Activated CD4-positive, alpha-beta memory T cell treated with anti-CD3 and anti-CD28 coated beads for 36 hours (primary cell): ENCODE results near the gene HVCN1. TPM values are rescaled to one million over a fixed set of nuclear protein-coding genes. Genes with fewer than 3 reads are reported as not detected.
A peak's percentile ranks its signal among the peaks of the same experiment; 100 is the strongest.
"Not testable (repeated sequence)": the region's sequence is repeated elsewhere in the genome, so short reads cannot be mapped to it uniquely, and the experiment has no call there.

Experiments used
- CTCF ChIA-PET: fragments of 350-600 bp; sonication (Branson Sonifier 250); formaldehyde crosslinking; loops from one replicate; lab custom pipeline; 2021; ENCODE audit warnings: antibody characterized with exemption, inconsistent platforms; lab: Charles Lee
- POLR2A ChIA-PET: fragments of 350-600 bp; sonication (Branson Sonifier 250); formaldehyde crosslinking; loops from one replicate; lab custom pipeline; 2021; ENCODE audit warnings: antibody characterized with exemption; lab: Charles Lee
- DNase-seq: peaks from one replicate; pipeline ENCODE4 v3.0.0-alpha.2; 2020
- H3K27ac Mint-ChIP-seq: one replicate; pipeline ENCODE4 v1.8.0; 2021; ENCODE audit warnings: mixed read lengths
- H3K27me3 Mint-ChIP-seq: one replicate; pipeline ENCODE4 v1.8.0; 2021; ENCODE audit warnings: mixed read lengths
- H3K36me3 Mint-ChIP-seq: one replicate; pipeline ENCODE4 v1.8.0; 2021; ENCODE audit warnings: mixed read lengths
- H3K4me1 Mint-ChIP-seq: one replicate; pipeline ENCODE4 v1.8.0; 2021; ENCODE audit warnings: low read depth, mixed read lengths
- H3K4me3 Mint-ChIP-seq: one replicate; pipeline ENCODE4 v1.8.0; 2021; ENCODE audit warnings: mild to moderate bottlenecking, mixed read lengths
- H3K9me3 Mint-ChIP-seq: one replicate; pipeline ENCODE4 v1.8.0; 2021; ENCODE audit warnings: mixed read lengths
- intact Hi-C: fragments of 100-400 bp; cut with micrococcal nuclease; formaldehyde crosslinking; loops from one replicate; pipeline ENCODE4 v1.15.1; 2023
- total RNA-seq, 2 experiments: library from RNA; stranded (reverse); gene quantifications; one replicate each; pipeline ENCODE4 v1.2.3, GENCODE V29; 2021

HVCN1 gene, protein sequence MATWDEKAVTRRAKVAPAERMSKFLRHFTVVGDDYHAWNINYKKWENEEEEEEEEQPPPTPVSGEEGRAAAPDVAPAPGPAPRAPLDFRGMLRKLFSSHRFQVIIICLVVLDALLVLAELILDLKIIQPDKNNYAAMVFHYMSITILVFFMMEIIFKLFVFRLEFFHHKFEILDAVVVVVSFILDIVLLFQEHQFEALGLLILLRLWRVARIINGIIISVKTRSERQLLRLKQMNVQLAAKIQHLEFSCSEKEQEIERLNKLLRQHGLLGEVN
- total RNA-seq: 1 to 10 TPM; 4.0 to 4.1 TPM

DNA sequence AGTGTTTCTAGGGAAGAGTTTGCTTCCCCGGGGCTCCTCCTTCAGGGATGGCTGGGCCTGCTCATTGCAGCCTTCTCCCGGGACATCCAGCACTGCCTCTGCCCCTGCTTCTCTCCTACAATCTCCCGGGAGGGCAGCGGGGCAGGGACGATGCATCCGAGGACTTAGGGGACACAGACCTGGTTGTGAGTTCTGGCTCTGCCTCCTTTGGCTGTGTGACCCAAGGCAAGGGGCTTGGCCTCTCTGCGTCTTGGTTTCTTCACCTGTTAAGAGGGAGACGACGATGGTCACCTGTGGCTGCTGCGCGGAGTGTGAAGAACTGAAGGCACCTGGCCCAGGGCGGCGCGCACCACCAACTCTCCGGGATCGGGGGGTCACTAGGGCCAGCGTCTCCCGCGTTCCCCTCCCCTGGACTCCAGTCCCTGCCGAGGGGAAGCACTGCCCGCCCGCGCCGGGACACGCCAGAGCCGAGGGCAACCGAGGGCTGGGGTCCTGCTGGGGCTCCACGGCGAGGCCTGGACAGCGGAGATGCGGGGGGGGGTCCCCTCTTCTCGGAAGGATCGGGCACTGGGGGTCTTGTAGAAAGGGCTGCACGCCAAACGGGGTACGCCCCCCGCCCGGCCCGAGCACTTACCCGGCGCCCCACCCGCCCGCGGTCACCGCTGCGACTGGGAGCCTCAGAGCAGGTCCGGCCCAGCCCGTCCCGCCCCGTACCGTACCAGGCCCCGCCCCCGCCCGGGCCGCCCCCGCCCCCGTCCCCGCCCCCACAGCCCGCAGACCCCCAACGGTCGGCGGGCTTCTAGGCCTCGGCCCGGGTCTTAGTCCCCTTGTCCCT lies at the start of gene HVCN1:
Gene HVCN1 (minus strand): TSS at position 670 of the 835 bp plus-strand sequence. CDS start 5,870 bp downstream, outside the sequence.
- CTCF ChIA-PET: no interaction called here
- Mint-ChIP-seq H3K4me1 (peaks cover 23% of the 10 kb centered on the region), H3K36me3 (no peaks in the 10 kb centered on the region), H3K27ac (peak within 1 kb of the TSS; percentile 61), H3K4me3 (peak within 1 kb of the TSS; percentile 76), H3K9me3 (no peaks in the 10 kb centered on the region), H3K27me3 (no peaks in the 10 kb centered on the region)
- intact Hi-C loops: no loop called here
- POLR2A ChIA-PET: no interaction called here
- peak; percentile 33 for DNase-seq

- no peak for DNase-seq
- Mint-ChIP-seq H3K36me3 (peaks cover 72% of the 10 kb centered on the region), H3K27me3 (no peaks in the 10 kb centered on the region), H3K9me3 (no peaks in the 10 kb centered on the region), H3K4me1 (peaks cover 65% of the 10 kb centered on the region), H3K27ac (peak overlapping the region; percentile 87), H3K4me3 (peak overlapping the region; percentile 81)
- intact Hi-C loops: no loop called here
- ChIA-PET POLR2A (interaction anchor here (1.0 to 1.4 kb wide), 3 partner anchors 10 to 41 kb away, joined by 3 to 5 read pairs (median 3); no protein-coding TSS in a partner anchor), CTCF (interaction anchor here (4.4 kb wide), 1 partner anchor 40 kb away, joined by 30 read pairs; no protein-coding TSS in a partner anchor)
These were observed 48.6 kb upstream of the HVCN1 start for GRCh38 chr12:110737532-110737931.

DNA sequence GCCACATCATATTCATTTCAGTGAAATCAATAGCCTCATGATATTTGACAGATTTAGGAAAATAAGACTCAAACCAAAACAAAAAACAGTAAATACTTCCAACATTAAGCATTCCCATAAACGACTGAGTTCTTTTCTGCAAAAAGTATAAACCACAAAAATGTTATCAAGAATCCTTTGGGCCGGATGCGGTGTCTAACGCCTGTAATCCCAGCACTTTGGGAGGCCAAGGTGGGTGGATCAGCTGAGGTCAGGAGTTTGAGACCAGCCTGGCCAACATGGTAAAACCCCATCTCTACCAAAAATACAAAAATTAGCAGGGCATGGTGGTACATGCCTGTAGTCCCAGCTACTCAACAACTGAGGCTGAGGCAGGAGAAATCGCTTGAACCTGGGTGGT lies 48.1 kb upstream of the HVCN1 start:
- peak overlapping the region; percentile 81 for H3K4me3 Mint-ChIP-seq
- peak; percentile 52 for DNase-seq
- ChIA-PET CTCF (interaction anchor here (0.9 to 1.2 kb wide), 3 partner anchors 10 to 90 kb away, joined by 3 read pairs; no protein-coding TSS in a partner anchor), POLR2A (interaction anchor here (1.0 to 1.2 kb wide), 2 partner anchors 10 to 41 kb away, joined by 3 to 4 read pairs; no protein-coding TSS in a partner anchor)
- H3K36me3 Mint-ChIP-seq: peaks cover 76% of the 10 kb centered on the region
- H3K4me1 Mint-ChIP-seq: peaks cover 71% of the 10 kb centered on the region
- H3K9me3 Mint-ChIP-seq, H3K27me3 Mint-ChIP-seq, intact Hi-C loops: not testable (repeated sequence)
- peak overlapping the region; percentile 76 for H3K27ac Mint-ChIP-seq

- DNase-seq: no peak
- no peaks in the 10 kb centered on the region for H3K9me3 Mint-ChIP-seq
- CTCF ChIA-PET: interaction anchor here (2.5 kb wide), 1 partner anchor 93 kb away, joined by 9 read pairs; no protein-coding TSS in a partner anchor
- no peaks in the 10 kb centered on the region for H3K27me3 Mint-ChIP-seq
- peak overlapping the region; percentile 60 for H3K27ac Mint-ChIP-seq
- H3K4me3 Mint-ChIP-seq: peak overlapping the region; percentile 9
- peaks cover 81% of the 10 kb centered on the region for H3K36me3 Mint-ChIP-seq
- intact Hi-C loops: no loop called here
- H3K4me1 Mint-ChIP-seq: peaks cover 86% of the 10 kb centered on the region
- POLR2A ChIA-PET: interaction anchor here (0.6 to 1.1 kb wide), 2 partner anchors 11 to 175 kb away, joined by 3 to 4 read pairs; no protein-coding TSS in a partner anchor
These were observed 45.0 kb upstream of the HVCN1 start for GRCh38 chr12:110733900-110734299.

- H3K36me3 Mint-ChIP-seq: peaks cover 79% of the 10 kb centered on the region
- H3K27ac Mint-ChIP-seq: no peak overlapping the region
- ChIA-PET CTCF (interaction anchor here (0.7 to 2.5 kb wide), 2 partner anchors 94 to 155 kb away, joined by 3 to 9 read pairs; no protein-coding TSS in a partner anchor), POLR2A (interaction anchor here (0.6 to 1.1 kb wide), 3 partner anchors 10 to 174 kb away, joined by 3 to 5 read pairs (median 4); no protein-coding TSS in a partner anchor)
- no peak overlapping the region for H3K4me3 Mint-ChIP-seq
- no peak for DNase-seq
- peaks cover 85% of the 10 kb centered on the region for H3K4me1 Mint-ChIP-seq
- no peaks in the 10 kb centered on the region for H3K9me3 Mint-ChIP-seq
- intact Hi-C loops: no loop called here
- H3K27me3 Mint-ChIP-seq: no peaks in the 10 kb centered on the region
These were observed 44.3 kb upstream of the HVCN1 start for GRCh38 chr12:110733089-110733715.

GRCh38 chr12:110732572-110732971 lies 43.7 kb upstream of the HVCN1 start:
- intact Hi-C loops: no loop called here
- no peak for DNase-seq
- H3K4me1 Mint-ChIP-seq: peaks cover 83% of the 10 kb centered on the region
- no peak overlapping the region for H3K4me3 Mint-ChIP-seq
- peak overlapping the region; percentile 38 for H3K27ac Mint-ChIP-seq
- no peaks in the 10 kb centered on the region for H3K9me3 Mint-ChIP-seq
- ChIA-PET POLR2A (interaction anchor here (0.6 kb wide), 1 partner anchor 40 kb away, joined by 5 read pairs; no protein-coding TSS in a partner anchor), CTCF (interaction anchor here (0.7 to 2.5 kb wide), 2 partner anchors 94 to 155 kb away, joined by 3 to 9 read pairs; no protein-coding TSS in a partner anchor)
- H3K36me3 Mint-ChIP-seq: peaks cover 78% of the 10 kb centered on the region
- no peaks in the 10 kb centered on the region for H3K27me3 Mint-ChIP-seq

GRCh38 chr12:110731479-110731878 lies 42.6 kb upstream of the HVCN1 start:
- H3K36me3 Mint-ChIP-seq: peaks cover 79% of the 10 kb centered on the region
- ChIA-PET CTCF (interaction anchor here (0.6 to 1.6 kb wide), 5 partner anchors 10 to 130 kb away, joined by 3 to 12 read pairs (median 3); no protein-coding TSS in a partner anchor), POLR2A (interaction anchor here (0.6 to 2.7 kb wide), 5 partner anchors 8 to 263 kb away, joined by 3 to 9 read pairs (median 7); partner anchors contain the start of genes FAM216A and GPN3)
- peak overlapping the region; percentile 35 for H3K27ac Mint-ChIP-seq
- no peaks in the 10 kb centered on the region for H3K9me3 Mint-ChIP-seq
- intact Hi-C loops: no loop called here
- H3K27me3 Mint-ChIP-seq: no peaks in the 10 kb centered on the region
- no peak overlapping the region for H3K4me3 Mint-ChIP-seq
- peaks cover 85% of the 10 kb centered on the region for H3K4me1 Mint-ChIP-seq
- no peak for DNase-seq

- H3K4me3 Mint-ChIP-seq: no peak overlapping the region
- H3K36me3 Mint-ChIP-seq: peaks cover 78% of the 10 kb centered on the region
- H3K27me3 Mint-ChIP-seq: no peaks in the 10 kb centered on the region
- H3K9me3 Mint-ChIP-seq: no peaks in the 10 kb centered on the region
- peak overlapping the region; percentile 79 for H3K27ac Mint-ChIP-seq
- H3K4me1 Mint-ChIP-seq: peaks cover 74% of the 10 kb centered on the region
- ChIA-PET POLR2A (interaction anchor here (0.9 to 3.6 kb wide), 2 partner anchors 11 to 18 kb away, joined by 6 to 19 read pairs; no protein-coding TSS in a partner anchor), CTCF (interaction anchor here (1.3 to 2.3 kb wide), 3 partner anchors 13 to 159 kb away, joined by 3 to 6 read pairs (median 4); no protein-coding TSS in a partner anchor)
- intact Hi-C loops: no loop called here
- DNase-seq: no peak
These were observed 39.7 kb upstream of the HVCN1 start for GRCh38 chr12:110728628-110729027.

GRCh38 chr12:110726708-110727369 lies 37.9 kb upstream of the HVCN1 start:
- peak overlapping the region; percentile 84 for H3K27ac Mint-ChIP-seq
- H3K4me1 Mint-ChIP-seq: peaks cover 58% of the 10 kb centered on the region
- DNase-seq: no peak
- H3K4me3 Mint-ChIP-seq: no peak overlapping the region
- no peaks in the 10 kb centered on the region for H3K27me3 Mint-ChIP-seq
- H3K9me3 Mint-ChIP-seq: no peaks in the 10 kb centered on the region
- ChIA-PET CTCF (interaction anchor here (0.8 to 1.0 kb wide), 2 partner anchors 10 to 100 kb away, joined by 3 to 5 read pairs; no protein-coding TSS in a partner anchor), POLR2A (interaction anchor here (1.2 to 3.6 kb wide), 3 partner anchors 10 to 49 kb away, joined by 4 to 19 read pairs (median 4); no protein-coding TSS in a partner anchor)
- intact Hi-C loops: loop anchor here (1.0 kb wide), 2 partner anchors 10 to 13 kb away; no protein-coding TSS in a partner anchor
- H3K36me3 Mint-ChIP-seq: peaks cover 75% of the 10 kb centered on the region

DNA sequence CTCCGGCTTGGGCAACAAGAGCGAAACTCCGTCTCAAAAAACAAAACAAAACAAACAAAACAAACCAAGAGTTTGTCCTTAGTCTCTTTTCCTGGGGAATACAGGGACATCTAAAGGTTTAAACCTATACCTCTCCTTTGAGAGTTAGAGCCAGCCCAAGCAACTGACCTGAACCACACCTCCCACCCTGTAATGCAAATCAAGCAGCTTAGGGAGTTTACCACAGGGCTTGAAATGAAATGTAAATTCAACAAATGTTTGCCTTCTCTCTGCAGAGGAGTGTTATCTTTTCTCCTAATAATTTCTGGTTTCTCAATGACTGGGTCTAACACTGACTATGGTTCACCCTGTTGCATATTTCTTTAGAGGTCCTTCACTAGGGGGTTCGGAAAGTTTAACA lies 37.1 kb upstream of the HVCN1 start:
- H3K9me3 Mint-ChIP-seq: no peaks in the 10 kb centered on the region
- H3K4me3 Mint-ChIP-seq: no peak overlapping the region
- no peaks in the 10 kb centered on the region for H3K27me3 Mint-ChIP-seq
- CTCF ChIA-PET: no interaction called here
- H3K27ac Mint-ChIP-seq: peak overlapping the region; percentile 47
- POLR2A ChIA-PET: no interaction called here
- intact Hi-C loops: no loop called here
- H3K36me3 Mint-ChIP-seq: peaks cover 74% of the 10 kb centered on the region
- no peak for DNase-seq
- peaks cover 51% of the 10 kb centered on the region for H3K4me1 Mint-ChIP-seq
